Uterus (tissue), 2 donors: ENCODE results near the gene CCT7.

Experiments
- CTCF ChIP-seq, 4 experiments: fragments of 200-600 bp in 2 of 4; fragments of 450-650 bp in 2 of 4; sonication (generic) in 2 of 4; IDR thresholded peaks; one replicate each; pipeline ENCODE4 v1.5.1; 2016 to 2019; ENCODE audit warnings: antibody characterized with exemption in 4 of 4, mild to moderate bottlenecking in 2 of 4, moderate library complexity in 1 of 4
- POLR2A ChIP-seq, 2 donors: fragments of 450-650 bp; IDR thresholded peaks; one replicate each; pipeline ENCODE4 v1.6.1; 2016; ENCODE audit warnings: antibody characterized with exemption in 2 of 2, mild to moderate bottlenecking in 1 of 2, moderate library complexity in 1 of 2

GRCh38 chr2:73272270-73272669 lies 38.2 kb downstream of the CCT7 start:
- no peak for TF ChIP-seq CTCF (IDR thresholded peaks at IDR 0.05)
- TF ChIP-seq POLR2A (IDR thresholded peaks at IDR 0.05) = no peak
